ENCODE results near the gene AOPEP.
"Not testable (repeated sequence)": the region's sequence is repeated elsewhere in the genome, so short reads cannot be mapped to it uniquely, and the experiment has no call there.

The AOPEP gene

GRCh38 chr9:95008151-95008771 lies 281.8 kb downstream of the AOPEP start:
- in situ Hi-C loops (cut with MboI; ENCODE audit: low sequenced_read_pairs): no loop called here

GRCh38 chr9:95009459-95009858 lies 283.0 kb downstream of the AOPEP start:
- in situ Hi-C loops (cut with MboI; ENCODE audit: low sequenced_read_pairs): no loop called here

- in situ Hi-C loops (cut with MboI; ENCODE audit: low sequenced_read_pairs): no loop called here
Observed at GRCh38 chr9:95010431-95010838, 283.9 kb downstream of the AOPEP start.

- in situ Hi-C loops (cut with MboI; ENCODE audit: low sequenced_read_pairs): no loop called here
Observed at GRCh38 chr9:95012035-95012708, 285.7 kb downstream of the AOPEP start.

- in situ Hi-C loops (cut with MboI; ENCODE audit: low sequenced_read_pairs): no loop called here
Observed at GRCh38 chr9:95012902-95013301, 286.4 kb downstream of the AOPEP start.

GRCh38 chr9:95014917-95015316 lies 288.4 kb downstream of the AOPEP start:
- in situ Hi-C loops (cut with MboI; ENCODE audit: low sequenced_read_pairs): no loop called here

- in situ Hi-C loops (cut with MboI; ENCODE audit: low sequenced_read_pairs): no loop called here
Observed at GRCh38 chr9:95015569-95015968, 289.1 kb downstream of the AOPEP start.

GRCh38 chr9:95017062-95017461 lies 290.6 kb downstream of the AOPEP start:
- in situ Hi-C loops (cut with MboI; ENCODE audit: low sequenced_read_pairs): no loop called here

GRCh38 chr9:95017661-95018060 lies 291.2 kb downstream of the AOPEP start:
- in situ Hi-C loops (cut with MboI; ENCODE audit: low sequenced_read_pairs): no loop called here

GRCh38 chr9:95018099-95018936 lies 291.8 kb downstream of the AOPEP start:
- in situ Hi-C loops (cut with MboI; ENCODE audit: low sequenced_read_pairs): no loop called here

GRCh38 chr9:95020644-95021043 lies 294.1 kb downstream of the AOPEP start:
- in situ Hi-C loops (cut with MboI; ENCODE audit: low sequenced_read_pairs): not testable (repeated sequence)

GRCh38 chr9:95021166-95021886 lies 294.8 kb downstream of the AOPEP start:
- in situ Hi-C loops (cut with MboI; ENCODE audit: low sequenced_read_pairs): no loop called here

GRCh38 chr9:95022657-95023056 lies 296.2 kb downstream of the AOPEP start:
- in situ Hi-C loops (cut with MboI; ENCODE audit: low sequenced_read_pairs): no loop called here

GRCh38 chr9:95023217-95024003 lies 296.9 kb downstream of the AOPEP start:
- in situ Hi-C loops (cut with MboI; ENCODE audit: low sequenced_read_pairs): no loop called here

GRCh38 chr9:95024097-95024671 lies 297.7 kb downstream of the AOPEP start:
- in situ Hi-C loops (cut with MboI; ENCODE audit: low sequenced_read_pairs): no loop called here

GRCh38 chr9:95025213-95026147 lies 299.0 kb downstream of the AOPEP start:
- in situ Hi-C loops (cut with MboI; ENCODE audit: low sequenced_read_pairs): no loop called here

GRCh38 chr9:95026148-95026524 lies 299.6 kb downstream of the AOPEP start:
- in situ Hi-C loops (cut with MboI; ENCODE audit: low sequenced_read_pairs): no loop called here

GRCh38 chr9:95027914-95028852 lies 301.7 kb downstream of the AOPEP start:
- in situ Hi-C loops (cut with MboI; ENCODE audit: low sequenced_read_pairs): no loop called here

Data from hTERT RPE-1 (cell line).